HepG2 (cell line): ENCODE data around the gene ACACB. TPM values are rescaled to one million over a fixed set of nuclear protein-coding genes. Genes with fewer than 3 reads are reported as not detected.

Experiments
- DMAP1 ChIP-seq: IDR thresholded peaks from 2 replicates; pipeline ENCODE4 v1.6.1; 2016
- EHMT2 ChIP-seq: fragments of 200-600 bp; sonication (generic); IDR thresholded peaks from 2 replicates; pipeline ENCODE4 v1.7.0; 2017; ENCODE audit warnings: antibody characterized with exemption, low read depth, low read length, borderline replicate concordance
- ELF1 ChIP-seq: sonication (generic); formaldehyde crosslinking; IDR thresholded peaks from 2 replicates; pipeline ENCODE4 v1.4.0; 2020; ENCODE audit warnings: missing genetic modification reagents
- EP300 ChIP-seq, 3 experiments: sonication (generic) in 1 of 3; formaldehyde crosslinking in 1 of 3; IDR thresholded peaks; 2 replicates each; pipeline versions ENCODE4 v1.5.1 to v1.6.1; 2011 to 2020; ENCODE audit warnings: low read depth in 2 of 3, low read length in 2 of 3, borderline replicate concordance in 1 of 3, improper control_type of control experiment in 1 of 3, mild to moderate bottlenecking in 1 of 3, missing genetic modification reagents in 1 of 3, moderate library complexity in 1 of 3
- HMG20A ChIP-seq: IDR thresholded peaks from 2 replicates; pipeline ENCODE4 v1.6.1; 2016; ENCODE audit warnings: borderline replicate concordance
- IKZF5 ChIP-seq: IDR thresholded peaks from 2 replicates; pipeline ENCODE4 v1.6.1; 2018; ENCODE audit warnings: missing genetic modification reagents, mild to moderate bottlenecking, missing compliant biosample characterization
- KLF13 ChIP-seq: sonication (generic); formaldehyde crosslinking; IDR thresholded peaks from 2 replicates; pipeline ENCODE4 v1.4.0; 2020; ENCODE audit warnings: mild to moderate bottlenecking, missing genetic modification reagents
- NCOA5 ChIP-seq: sonication (generic); formaldehyde crosslinking; IDR thresholded peaks from 2 replicates; pipeline ENCODE4 v1.4.0; 2020; ENCODE audit warnings: missing genetic modification reagents
- POLR2G ChIP-seq: fragments of 200-400 bp; formaldehyde crosslinking; IDR thresholded peaks from 2 replicates; pipeline ENCODE4 v1.6.1; 2018; ENCODE audit warnings: mild to moderate bottlenecking, low read depth, low read length, moderate library complexity
- PRMT3 ChIP-seq: sonication (generic); formaldehyde crosslinking; IDR thresholded peaks from 2 replicates; pipeline ENCODE4 v1.8.1; 2022; ENCODE audit warnings: low read depth, mild to moderate bottlenecking, moderate library complexity, missing genetic modification reagents, borderline replicate concordance
- RBM22 ChIP-seq: fragments of 200-400 bp; formaldehyde crosslinking; optimal IDR thresholded peaks from 2 replicates; pipeline ENCODE3; 2017; ENCODE audit warnings: mild to moderate bottlenecking, low read length, moderate library complexity
- RXRB ChIP-seq: IDR thresholded peaks from 2 replicates; pipeline ENCODE4 v1.6.1; 2016; ENCODE audit warnings: borderline replicate concordance, missing genetic modification reagents, missing compliant biosample characterization
- SMAD1 ChIP-seq: sonication (generic); formaldehyde crosslinking; IDR thresholded peaks from 2 replicates; pipeline ENCODE4 v1.4.0; 2020; ENCODE audit warnings: missing genetic modification reagents, low read depth, mild to moderate bottlenecking, borderline replicate concordance
- TEF ChIP-seq: sonication (generic); formaldehyde crosslinking; IDR thresholded peaks from 2 replicates; pipeline ENCODE4 v1.5.0; 2020; ENCODE audit warnings: missing genetic modification reagents
- TGIF2 ChIP-seq: IDR thresholded peaks from 2 replicates; pipeline ENCODE4 v1.6.1; 2016; ENCODE audit warnings: control low read depth, missing compliant biosample characterization
- ZFY ChIP-seq: sonication (generic); formaldehyde crosslinking; IDR thresholded peaks from 2 replicates; pipeline ENCODE4 v1.4.0; 2020; ENCODE audit warnings: missing genetic modification reagents
- ZIK1 ChIP-seq: sonication (generic); formaldehyde crosslinking; IDR thresholded peaks from 2 replicates; pipeline ENCODE4 v1.5.0; 2020; ENCODE audit warnings: mild to moderate bottlenecking, low read depth, missing genetic modification reagents, borderline replicate concordance
- ZNF101 ChIP-seq: sonication (generic); formaldehyde crosslinking; IDR thresholded peaks from 2 replicates; pipeline ENCODE4 v1.4.0; 2020; ENCODE audit warnings: mild to moderate bottlenecking, low read depth, missing genetic modification reagents, borderline replicate concordance
- ZNF34 ChIP-seq: sonication (generic); formaldehyde crosslinking; IDR thresholded peaks from 2 replicates; pipeline ENCODE4 v1.4.0; 2020; ENCODE audit warnings: mild to moderate bottlenecking, missing genetic modification reagents, borderline replicate concordance
- ZNF557 ChIP-seq: sonication (generic); formaldehyde crosslinking; IDR thresholded peaks from 2 replicates; pipeline ENCODE4 v1.4.0; 2020; ENCODE audit warnings: missing genetic modification reagents
- ZNF672 ChIP-seq: sonication (generic); formaldehyde crosslinking; IDR thresholded peaks from 2 replicates; pipeline ENCODE4 v1.8.1; 2022; ENCODE audit warnings: missing genetic modification reagents
- ZNF724P ChIP-seq: sonication (generic); formaldehyde crosslinking; IDR thresholded peaks from 2 replicates; pipeline ENCODE4 v1.8.0; 2022; ENCODE audit warnings: missing genetic modification reagents, borderline replicate concordance
- ZSCAN20 ChIP-seq: sonication (generic); formaldehyde crosslinking; IDR thresholded peaks from 2 replicates; pipeline ENCODE4 v1.4.0; 2020; ENCODE audit warnings: missing genetic modification reagents, mild to moderate bottlenecking, borderline replicate concordance
- polyA plus RNA-seq, 8 experiments: library from polyadenylated mRNA; depleted of rRNA in 3 of 8; stranded (reverse) in 7 of 8; unstranded in 1 of 8; fragments of >200 nt; fragmentation: Illumina TruSeq in 4 of 8; extraction: Trizol in 4 of 8; gene quantifications; 2 replicates each; pipeline versions ENCODE4 v1.2.1 to v1.2.3, GENCODE V29; 2011 to 2016; ENCODE audit warnings: low read depth in 4 of 8, missing spikeins in 1 of 8, mixed read lengths in 1 of 8; ENCODE audit not compliant: insufficient read depth in 1 of 8
- total RNA-seq, 5 experiments: library from RNA; depleted of rRNA; stranded (reverse); fragments of >200 nt; fragmentation: Illumina TruSeq; extraction: Trizol; gene quantifications; 2 replicates each; pipeline ENCODE4 v1.2.3, GENCODE V29; 2016; ENCODE audit warnings: low read depth in 1 of 5
- TF ChIP-seq, protein P1 (sequence below): sonication (generic); formaldehyde crosslinking; conservative IDR thresholded peaks from 2 replicates; pipeline ENCODE4 v1.8.1; 2023; ENCODE audit warnings: missing genetic modification reagents
- TF ChIP-seq, protein P2 (sequence below): sonication (generic); formaldehyde crosslinking; IDR thresholded peaks from 2 replicates; pipeline ENCODE4 v1.9.0; 2022; ENCODE audit warnings: missing genetic modification reagents, mild to moderate bottlenecking, borderline replicate concordance

The ACACB gene
- total and polyA plus RNA-seq, 2 of the 13 experiments (the other 11 are each of a cell fraction or from before 2014, with no cell fraction given) = 6.2 to 8.6 TPM

DNA sequence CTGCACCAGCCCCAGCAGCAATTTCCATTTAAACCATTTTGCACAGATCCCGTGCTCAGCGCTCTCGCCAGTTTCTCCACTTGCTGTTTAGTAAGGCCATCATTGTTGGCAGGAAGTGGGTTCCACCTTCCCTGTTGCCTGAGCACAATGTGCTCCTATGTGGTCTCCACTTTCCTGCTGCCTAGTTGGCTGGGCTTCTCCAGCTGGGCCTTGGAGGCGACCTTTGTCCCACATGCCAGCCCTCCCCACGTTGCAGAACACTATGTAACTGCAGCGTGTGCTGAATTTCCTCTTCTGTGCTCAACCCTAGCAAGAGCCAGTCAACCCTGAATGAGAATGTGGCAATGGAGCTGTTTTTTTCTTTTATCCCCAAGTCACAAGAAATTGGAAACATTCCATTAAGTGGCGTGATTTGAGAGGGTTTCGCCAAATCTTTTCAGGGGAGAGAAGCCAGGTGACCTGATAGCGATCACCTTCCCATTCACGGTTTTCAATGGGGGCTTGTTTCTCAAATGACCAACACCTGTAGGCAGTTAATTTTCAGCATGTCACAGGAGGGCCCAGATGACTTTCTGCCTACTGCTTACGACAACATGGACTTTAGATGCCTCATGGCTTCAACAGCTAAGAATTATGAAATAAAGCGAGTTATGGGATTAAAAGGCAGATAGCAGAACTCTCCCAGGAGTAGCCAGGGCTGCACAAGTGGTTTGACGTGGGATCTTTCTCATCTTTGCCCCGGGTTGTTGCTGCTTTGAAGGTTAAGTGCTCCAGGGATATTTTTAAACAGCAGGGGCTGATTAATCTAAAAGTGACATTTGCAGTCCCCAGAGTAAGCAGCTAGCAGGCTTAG, at the start of gene ACACB (continued):
- TF ChIP-seq TEF = no peak
- peak in 1 of 2 experiments; percentile 68; a peak in 2 of 4 replicates for TF ChIP-seq EP300 (IDR thresholded peaks at IDR 0.05; ENCODE audit: low read depth in 2 of 2, low read length in 2 of 2)
- TF ChIP-seq EP300 (CRISPR knock-in tag; IDR thresholded peaks at IDR 0.05; ENCODE audit: borderline replicate concordance) = no peak; the same call in 1 of the 2 replicates
- TF ChIP-seq EHMT2 = no peak
- TF ChIP-seq ZNF557 (CRISPR knock-in tag) = no peak
- TF ChIP-seq TGIF2 (CRISPR knock-in tag) = peak; percentile 80
- no peak for TF ChIP-seq ZNF34 (CRISPR knock-in tag)
- TF ChIP-seq ZFY (CRISPR knock-in tag) = peak; percentile 73; the same call in 1 of the 2 replicates
- peak; percentile 98 for TF ChIP-seq DMAP1 (CRISPR knock-in tag)
- no peak for TF ChIP-seq ZNF724P (CRISPR knock-in tag)
- TF ChIP-seq ELF1 (CRISPR knock-in tag) = peak; percentile 77
- TF ChIP-seq, protein P1, sequence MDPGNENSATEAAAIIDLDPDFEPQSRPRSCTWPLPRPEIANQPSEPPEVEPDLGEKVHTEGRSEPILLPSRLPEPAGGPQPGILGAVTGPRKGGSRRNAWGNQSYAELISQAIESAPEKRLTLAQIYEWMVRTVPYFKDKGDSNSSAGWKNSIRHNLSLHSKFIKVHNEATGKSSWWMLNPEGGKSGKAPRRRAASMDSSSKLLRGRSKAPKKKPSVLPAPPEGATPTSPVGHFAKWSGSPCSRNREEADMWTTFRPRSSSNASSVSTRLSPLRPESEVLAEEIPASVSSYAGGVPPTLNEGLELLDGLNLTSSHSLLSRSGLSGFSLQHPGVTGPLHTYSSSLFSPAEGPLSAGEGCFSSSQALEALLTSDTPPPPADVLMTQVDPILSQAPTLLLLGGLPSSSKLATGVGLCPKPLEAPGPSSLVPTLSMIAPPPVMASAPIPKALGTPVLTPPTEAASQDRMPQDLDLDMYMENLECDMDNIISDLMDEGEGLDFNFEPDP (CRISPR knock-in tag) = no peak
- TF ChIP-seq ZNF101 (CRISPR knock-in tag) = peak; percentile 50; the same call in 1 of the 2 replicates
- no peak for TF ChIP-seq SMAD1
- TF ChIP-seq, protein P2, sequence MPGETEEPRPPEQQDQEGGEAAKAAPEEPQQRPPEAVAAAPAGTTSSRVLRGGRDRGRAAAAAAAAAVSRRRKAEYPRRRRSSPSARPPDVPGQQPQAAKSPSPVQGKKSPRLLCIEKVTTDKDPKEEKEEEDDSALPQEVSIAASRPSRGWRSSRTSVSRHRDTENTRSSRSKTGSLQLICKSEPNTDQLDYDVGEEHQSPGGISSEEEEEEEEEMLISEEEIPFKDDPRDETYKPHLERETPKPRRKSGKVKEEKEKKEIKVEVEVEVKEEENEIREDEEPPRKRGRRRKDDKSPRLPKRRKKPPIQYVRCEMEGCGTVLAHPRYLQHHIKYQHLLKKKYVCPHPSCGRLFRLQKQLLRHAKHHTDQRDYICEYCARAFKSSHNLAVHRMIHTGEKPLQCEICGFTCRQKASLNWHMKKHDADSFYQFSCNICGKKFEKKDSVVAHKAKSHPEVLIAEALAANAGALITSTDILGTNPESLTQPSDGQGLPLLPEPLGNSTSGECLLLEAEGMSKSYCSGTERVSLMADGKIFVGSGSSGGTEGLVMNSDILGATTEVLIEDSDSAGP (CRISPR knock-in tag) = peak; percentile 76; the same call in 1 of the 2 replicates
- no peak for TF ChIP-seq ZIK1 (CRISPR knock-in tag)
- TF ChIP-seq RBM22 = peak; percentile 68
- TF ChIP-seq ZSCAN20 (CRISPR knock-in tag) = no peak
- no peak for TF ChIP-seq ZNF672 (CRISPR knock-in tag)
- peak; percentile 99 for TF ChIP-seq RXRB
- TF ChIP-seq IKZF5 (CRISPR knock-in tag) = peak; percentile 70; the same call in 1 of the 2 replicates
- TF ChIP-seq PRMT3 (CRISPR knock-in tag) = no peak; the same call in 1 of the 2 replicates
- peak; percentile 87 for TF ChIP-seq POLR2G
- TF ChIP-seq NCOA5 (CRISPR knock-in tag) = no peak
- peak; percentile 68; the same call in 1 of the 2 replicates for TF ChIP-seq HMG20A (CRISPR knock-in tag)
- no peak for TF ChIP-seq KLF13 (CRISPR knock-in tag)
